Hepatic stellate cell (primary cell): ENCODE measurements around the gene TUFT1.
"Not testable (repeated sequence)": the region's sequence is repeated elsewhere in the genome, so short reads cannot be mapped to it uniquely, and the experiment has no call there.

ENCODE experiments used
- DNase-seq: peaks from one replicate; pipeline ENCODE4 v3.0.0; 2011; ENCODE audit warnings: low spot score

Gene TUFT1

GRCh38 chr1:151618470-151618869 lies 78.4 kb downstream of the TUFT1 start:
- no peak for DNase-seq

GRCh38 chr1:151618996-151619395 lies 78.9 kb downstream of the TUFT1 start:
- DNase-seq: not testable (repeated sequence)

GRCh38 chr1:151619489-151620093 lies 79.5 kb downstream of the TUFT1 start:
- DNase-seq: peak; percentile 32

GRCh38 chr1:151620286-151620685 lies 80.2 kb downstream of the TUFT1 start:
- peak; percentile 17 for DNase-seq

- DNase-seq: no peak
Observed at GRCh38 chr1:151621351-151621750, 81.2 kb downstream of the TUFT1 start.

- DNase-seq: no peak
Observed at GRCh38 chr1:151624783-151625182, 84.7 kb downstream of the TUFT1 start.

- DNase-seq: no peak
Observed at GRCh38 chr1:151626740-151627334, 86.7 kb downstream of the TUFT1 start.

- no peak for DNase-seq
Observed at GRCh38 chr1:151629278-151629677, 89.2 kb downstream of the TUFT1 start.
